Spleen (tissue), 7 donors: ENCODE data around the gene NRG3.

Source experiments
- CTCF ChIP-seq, 11 experiments: fragments of 200-600 bp in 7 of 11; fragments of 450-650 bp in 4 of 11; sonication (generic) in 4 of 11; IDR thresholded peaks in 8 of 11; conservative IDR thresholded peaks in 3 of 11; 1 replicate in 7 of 11; 2 replicates in 4 of 11; pipeline versions ENCODE4 v1.4.0 to v1.8.0; 2016 to 2021; ENCODE audit warnings: antibody characterized with exemption in 11 of 11, inconsistent platforms in 4 of 11, mild to moderate bottlenecking in 1 of 11
- POLR2A ChIP-seq, 3 donors: fragments of 450-650 bp; IDR thresholded peaks; one replicate each; pipeline ENCODE4 v1.5.1; 2017; ENCODE audit warnings: antibody characterized with exemption in 3 of 3, mild to moderate bottlenecking in 1 of 3
- POLR2AphosphoS5 ChIP-seq, 3 donors: sonication (generic); formaldehyde crosslinking; IDR thresholded peaks; one replicate each; pipeline ENCODE4 v1.5.1; 2017; ENCODE audit warnings: antibody characterized with exemption in 3 of 3
- donor health status: DM: no; HTN: no; CAD: no; lungs with moderate emphysema.
- donor health status: DM: no; HTN: no; CAD: no.
- donor health status: DM: no; HTN: no; CAD: no.

GRCh38 chr10:82576093-82576492, 701.1 kb downstream of the NRG3 start:
- TF ChIP-seq POLR2A (IDR thresholded peaks at IDR 0.05) (no peak), POLR2AphosphoS5 (IDR thresholded peaks at IDR 0.05) (no peak), CTCF (IDR thresholded peaks at IDR 0.05 in 8 of 11, conservative IDR thresholded peaks at IDR 0.05 in 3 of 11) (no peak)
